Dedifferentiated amniotic fluid mesenchymal stem cell (primary cell): ENCODE data around the gene NFYC.
A peak's percentile ranks its signal among the peaks of the same experiment; 100 is the strongest.
"Not testable (repeated sequence)": the region's sequence is repeated elsewhere in the genome, so short reads cannot be mapped to it uniquely, and the experiment has no call there.

Experiments
- DNase-seq: peaks from one replicate; pipeline ENCODE4 v3.0.0-alpha.2; 2016; ENCODE audit errors: extremely low spot score

Gene NFYC

DNA sequence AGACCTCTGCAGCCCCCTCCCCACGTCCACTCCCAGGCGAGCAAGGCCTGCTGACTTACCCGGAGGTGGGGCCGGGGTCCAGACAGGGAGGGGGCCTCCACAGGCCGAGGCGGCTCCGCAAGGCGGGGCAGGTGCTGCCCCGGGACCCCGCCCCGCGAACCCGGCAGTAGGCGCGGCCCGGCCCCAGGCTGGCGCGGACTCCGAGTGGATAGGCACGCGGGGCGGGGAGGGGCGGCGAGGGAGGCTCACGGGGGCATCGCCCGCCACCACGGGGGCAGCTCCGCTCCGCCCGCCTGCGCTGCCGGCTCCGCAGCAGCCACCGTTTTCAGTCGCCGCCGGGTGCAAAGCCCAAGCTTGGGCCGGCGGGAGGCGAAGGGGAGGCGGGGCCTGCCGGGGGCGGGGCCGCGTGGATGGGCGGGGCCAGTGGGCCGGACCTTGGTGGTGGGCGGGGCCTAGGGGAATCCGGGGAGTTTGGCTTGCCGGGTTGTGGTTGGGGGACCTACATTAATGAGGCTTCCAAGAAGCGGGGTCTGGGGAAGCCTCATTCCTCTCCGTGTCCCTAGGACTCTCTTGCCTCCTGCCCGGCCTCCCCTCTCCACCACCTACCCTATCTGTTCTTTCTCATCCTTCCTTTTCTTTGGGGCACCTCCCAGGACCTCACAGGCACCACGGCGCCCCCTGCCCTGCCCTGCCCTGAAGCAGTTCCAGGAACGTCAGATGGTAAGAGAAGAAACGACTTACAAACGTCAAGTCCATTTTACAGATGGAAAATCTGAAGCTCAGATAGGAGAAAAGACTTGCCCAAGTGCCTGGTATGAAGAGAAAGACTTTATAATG, 26.0 kb upstream of the NFYC start, which contains the start of gene RIMS3:
RIMS3 (minus strand) TSS at position 348 of the 837 bp plus-strand sequence. CDS start 23,757 bp downstream, outside the sequence.
- DNase-seq = no peak

- peak; percentile 69 for DNase-seq
Observed at GRCh38 chr1:40668769-40669525, 22.6 kb upstream of the NFYC start.

- no peak for DNase-seq
Observed at GRCh38 chr1:40673452-40673851, 18.1 kb upstream of the NFYC start.

GRCh38 chr1:40676501-40676900, 15.0 kb upstream of the NFYC start:
- DNase-seq = peak; percentile 45

DNA sequence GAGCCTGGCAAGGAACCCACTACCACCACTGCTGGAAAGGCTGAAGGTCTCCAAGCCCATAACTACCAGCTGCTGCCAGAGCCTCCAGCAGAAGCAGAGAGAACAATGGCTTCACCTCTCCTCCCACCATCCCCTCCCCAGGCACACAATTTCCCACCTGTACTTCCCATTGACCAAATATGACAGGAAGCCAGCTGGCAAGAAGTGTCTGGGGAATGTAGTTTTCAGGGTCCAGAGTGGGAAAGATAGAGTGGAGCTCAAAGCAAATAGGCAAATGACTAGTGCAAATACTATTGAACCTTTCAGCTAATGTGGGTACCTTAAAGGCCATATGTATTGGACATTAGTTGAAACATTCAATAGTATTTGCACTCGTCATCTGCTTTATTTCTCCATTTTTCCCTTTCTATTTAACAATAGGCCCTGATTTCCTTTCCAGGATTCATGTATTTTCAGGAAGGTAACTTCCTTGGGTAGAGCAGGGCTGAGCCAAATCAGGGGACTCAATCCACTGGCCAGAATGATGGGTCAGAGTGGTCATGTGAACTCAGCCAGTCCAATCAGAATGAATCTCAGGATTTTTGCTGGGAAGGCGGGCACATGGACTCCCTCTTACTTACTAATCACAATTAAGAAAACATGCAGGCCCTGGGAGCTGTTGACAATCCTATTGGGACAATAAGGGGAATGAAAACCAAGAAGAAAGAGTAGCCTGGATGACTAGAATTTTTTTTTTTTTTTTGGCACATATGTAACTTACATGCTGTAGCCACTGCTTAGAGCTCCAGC, 12.1 kb upstream of the NFYC start:
- DNase-seq = no peak

- no peak for DNase-seq
Observed at GRCh38 chr1:40684669-40685068, 6.8 kb upstream of the NFYC start.

GRCh38 chr1:40687059-40687458, 4.4 kb upstream of the NFYC start:
- DNase-seq = no peak

DNA sequence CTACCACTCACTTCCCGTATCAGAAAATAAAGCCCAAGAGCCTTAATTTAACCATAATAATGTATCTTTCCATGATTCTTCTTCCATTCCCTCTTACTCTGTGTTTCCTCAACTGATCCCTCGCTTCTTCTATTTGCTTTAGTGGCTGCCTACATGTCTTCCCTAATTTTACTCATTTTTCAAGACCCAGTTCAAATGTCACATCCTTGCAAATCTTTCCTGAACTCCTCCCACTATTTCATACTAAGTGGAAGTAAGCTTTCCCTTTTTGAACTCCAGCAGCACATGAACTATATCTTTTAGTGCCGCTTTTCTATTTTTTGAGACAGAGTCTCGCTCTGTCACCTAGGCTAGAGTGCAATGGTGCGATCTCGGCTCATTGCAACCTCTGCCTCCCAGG, 3.8 kb upstream of the NFYC start:
- DNase-seq = no peak

GRCh38 chr1:40689737-40690136, 1.8 kb upstream of the NFYC start:
- no peak for DNase-seq

GRCh38 chr1:40690771-40691537, 550 bp upstream of the NFYC start:
- DNase-seq = no peak

DNA sequence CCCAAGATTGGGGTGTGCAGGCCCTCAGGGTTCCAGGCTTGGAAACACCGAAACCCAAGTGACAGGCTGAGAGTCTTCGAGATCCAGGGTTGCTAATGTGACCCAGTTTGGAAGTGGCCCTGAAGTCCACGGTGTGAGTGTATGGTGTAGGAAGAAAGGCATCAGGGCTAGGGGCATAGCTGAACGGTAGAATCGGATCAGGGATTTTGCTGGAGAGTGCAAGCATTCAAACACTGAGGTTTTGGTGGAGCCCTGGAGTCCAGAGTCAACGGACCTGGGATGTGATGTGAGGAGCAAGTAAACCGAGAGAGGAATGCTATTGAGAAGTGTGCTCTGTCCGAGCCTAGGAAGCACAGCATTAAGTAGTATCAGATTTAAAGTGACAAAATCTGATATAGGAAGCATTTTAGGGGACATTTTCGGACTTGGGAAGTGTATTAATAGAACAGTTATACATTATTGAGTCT, 958 bp downstream of the NFYC start:
- no peak for DNase-seq

GRCh38 chr1:40693425-40693824, 1.9 kb downstream of the NFYC start:
- DNase-seq = no peak

DNA sequence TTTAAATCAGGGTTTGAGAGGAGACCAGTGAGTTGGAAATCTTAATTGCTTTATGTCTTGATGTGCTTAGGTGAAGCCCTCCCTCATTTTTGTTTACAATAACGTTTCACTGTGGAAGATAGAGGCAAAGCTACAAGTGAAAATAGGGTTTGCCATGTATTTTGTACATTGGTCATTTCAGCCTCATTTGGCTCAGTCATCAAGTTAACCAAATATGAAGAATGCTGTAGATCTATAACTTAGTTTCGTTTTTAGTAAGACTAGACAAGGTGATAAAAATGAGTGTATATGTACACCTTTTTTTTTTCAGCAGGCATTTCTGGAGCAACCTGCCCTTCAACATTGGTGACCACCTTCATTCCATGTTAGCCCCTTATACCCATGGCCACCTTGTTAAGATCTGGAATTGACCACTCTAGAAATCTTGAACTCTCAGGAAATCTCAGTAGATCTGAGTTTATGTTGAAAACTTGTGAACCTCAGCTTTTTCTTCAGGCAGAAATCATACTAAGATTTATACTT, 2.9 kb downstream of the NFYC start:
- DNase-seq = no peak

GRCh38 chr1:40696294-40696693, 4.8 kb downstream of the NFYC start:
- DNase-seq = no peak

DNA sequence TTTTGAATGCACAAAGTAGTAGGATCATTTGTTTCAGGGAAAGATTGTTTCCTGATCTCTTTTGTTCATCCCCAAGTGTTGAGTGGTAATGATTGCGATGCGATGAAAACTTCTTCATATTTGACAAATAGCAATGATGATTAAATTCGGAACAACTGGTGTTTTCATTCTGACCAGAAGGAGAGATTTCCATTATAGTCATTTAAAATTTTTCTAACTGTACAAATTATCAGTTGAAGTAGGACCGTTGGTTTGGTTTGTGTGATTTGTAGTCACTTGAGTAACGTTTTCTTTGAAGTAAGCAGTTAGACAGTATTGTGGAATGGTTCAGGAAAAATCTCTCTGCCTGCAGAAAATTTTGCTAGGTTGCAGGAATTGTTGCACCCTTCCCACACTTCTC, 5.9 kb downstream of the NFYC start:
- DNase-seq = no peak

DNA sequence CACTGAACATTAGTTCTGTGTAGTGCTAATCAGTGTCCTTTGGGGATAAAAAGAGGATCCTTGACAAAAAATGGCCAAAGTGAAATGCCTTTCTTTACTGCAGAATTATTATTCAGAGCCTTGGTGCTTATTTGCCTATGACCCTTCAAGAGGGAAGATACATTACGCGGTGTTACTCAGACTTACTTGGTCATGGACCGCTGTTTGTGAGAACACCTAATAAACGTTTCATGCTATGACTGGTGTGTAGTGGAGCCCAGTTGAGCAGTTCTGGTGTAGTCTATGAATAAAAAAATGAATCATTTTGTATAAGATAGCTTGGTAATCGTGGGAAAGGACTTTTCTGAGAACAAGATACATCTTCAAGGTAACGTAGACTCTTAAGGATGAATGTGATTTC, 8.3 kb downstream of the NFYC start:
- no peak for DNase-seq

- DNase-seq = no peak
Observed at GRCh38 chr1:40701684-40702083, 10.2 kb downstream of the NFYC start.

- DNase-seq = not testable (repeated sequence)
Observed at GRCh38 chr1:40702810-40703209, 11.3 kb downstream of the NFYC start.

DNA sequence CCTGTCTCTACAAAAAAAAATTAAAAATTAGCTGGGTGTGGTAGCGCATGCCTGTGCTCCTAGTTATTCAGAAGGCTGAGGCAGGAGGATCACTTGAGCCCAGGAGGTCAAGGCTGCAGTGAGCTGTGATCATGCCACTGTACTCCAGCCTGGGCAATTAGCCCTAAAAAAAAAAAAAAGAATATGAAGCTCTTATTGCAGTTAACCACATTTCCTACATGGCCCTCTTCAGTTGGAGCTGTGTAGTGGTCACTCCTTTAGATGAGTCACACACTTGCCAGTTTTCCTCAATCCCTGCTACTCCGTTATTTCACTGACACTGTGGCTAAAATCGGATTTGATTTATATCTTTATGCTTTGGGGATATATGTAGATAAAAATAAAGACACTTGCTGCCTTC, 11.8 kb downstream of the NFYC start:
- DNase-seq = no peak

DNA sequence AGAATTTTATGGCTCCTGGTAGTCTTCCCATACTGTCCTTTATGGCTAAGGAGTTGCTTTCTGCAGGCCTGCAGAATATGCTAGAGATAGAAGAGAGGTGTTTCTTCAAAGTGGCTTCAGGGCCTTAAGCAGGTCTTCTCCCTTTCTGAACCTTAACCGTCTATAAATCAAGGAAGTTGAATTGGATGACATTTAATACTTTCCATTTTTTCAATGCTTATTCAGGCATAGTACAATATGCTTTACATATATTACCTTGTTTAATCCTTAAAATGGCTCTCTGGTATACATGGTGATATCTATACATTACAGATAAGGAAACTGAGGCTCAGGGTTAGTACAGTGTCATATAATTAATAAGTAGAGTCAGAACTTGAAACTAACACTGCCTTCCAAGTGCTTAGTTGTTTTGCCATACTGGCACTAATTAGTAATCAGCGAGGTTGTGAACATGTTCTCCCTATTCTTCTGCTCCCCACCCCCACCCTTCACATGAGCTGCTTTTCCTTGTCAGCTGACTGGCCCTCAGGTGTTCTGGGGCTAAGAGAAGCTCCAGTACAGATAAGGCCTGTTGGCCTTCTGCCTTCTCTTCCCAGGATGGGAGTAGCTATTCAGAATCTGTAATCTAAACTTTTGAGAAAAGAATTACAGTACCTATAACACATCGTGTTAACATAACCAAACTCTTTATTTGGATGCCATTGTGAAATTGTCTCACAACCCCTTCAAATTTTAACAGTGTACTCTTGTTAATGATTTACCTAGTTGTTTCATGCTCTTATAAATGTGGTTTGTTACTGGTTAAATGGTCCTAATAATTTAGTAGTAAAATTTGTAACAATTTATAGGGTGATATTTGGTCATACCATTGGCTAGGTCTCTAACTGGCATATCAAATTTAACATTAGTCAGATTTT, 13.6 kb downstream of the NFYC start:
- no peak for DNase-seq
